ENCODE data around the gene RBMS2. TPM values are rescaled to one million over a fixed set of nuclear protein-coding genes. Genes with fewer than 3 reads are reported as not detected.

The RBMS2 gene
- total RNA-seq, 8 experiments from 2014 or later = 2.6 to 12.9 (median 6.0) TPM

DNA sequence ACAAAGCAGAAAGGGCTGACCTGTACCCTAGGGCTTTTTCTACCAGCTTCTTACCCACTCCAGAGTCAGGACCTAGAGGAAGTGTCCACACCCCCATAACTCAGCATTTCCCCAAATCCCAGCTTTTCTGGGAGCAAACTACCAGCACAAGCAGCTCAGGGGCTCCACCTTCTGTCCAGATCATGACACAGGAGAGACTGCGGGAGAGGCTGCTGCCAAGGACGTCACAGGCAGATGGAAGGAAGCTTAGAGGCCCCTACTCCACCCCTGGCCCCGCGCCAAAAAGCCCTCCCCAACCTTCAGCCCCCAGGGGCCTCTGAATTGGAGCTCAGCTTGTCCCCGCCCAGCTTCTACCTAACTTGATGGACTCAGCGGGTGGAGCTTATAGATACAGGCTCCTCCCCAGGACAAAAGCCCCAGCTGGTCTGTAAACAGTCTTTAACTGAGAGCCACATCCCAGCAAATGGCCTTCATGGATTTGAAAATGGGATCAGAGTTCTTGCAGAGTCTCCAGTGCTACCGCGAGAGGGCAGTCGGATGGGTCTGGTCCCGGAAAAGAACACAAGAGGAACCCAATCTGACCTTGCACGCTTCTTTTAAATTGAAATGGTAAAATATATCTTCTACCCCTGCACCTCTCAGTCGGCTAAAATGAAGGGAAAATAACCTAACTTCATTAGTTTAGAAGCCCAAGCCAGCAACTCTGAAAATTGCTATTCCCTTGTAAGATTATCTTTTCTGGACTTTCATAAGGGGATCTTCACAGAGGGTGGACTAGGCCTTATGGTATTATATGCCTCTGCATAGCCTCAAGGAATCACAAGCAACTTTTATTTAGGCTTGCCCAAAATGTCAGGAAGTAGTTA lies 115.3 kb downstream of the RBMS2 start:
- in situ Hi-C loops (cut with MboI; ENCODE audit: low pct_unique_long_range_greater_than_20kb in 2 of 9, low sequenced_read_pairs in 9 of 9, unreplicated experiment in 9 of 9) = no loop called here
- H3K4me3 ChIP-seq = peak overlapping the region; percentile 51 to 95 (median 80)
- H3K27ac ChIP-seq = peak overlapping the region; percentile 80 to 87
- peaks cover 18 to 27% of the 10 kb centered on the region in 2 donors for H3K4me1 ChIP-seq (replicated peaks in 1 of 2)
- 0 to 17% (median 0%) methylated on average over 1 to 6 of the region's 12 CpGs; no CpG with 5 or more reads in 2 of the 10 experiments for WGBS, 10 experiments
- peak; percentile 68 to 84 (median 80) for ATAC-seq (replicated peaks in 6 of 8)

DNA sequence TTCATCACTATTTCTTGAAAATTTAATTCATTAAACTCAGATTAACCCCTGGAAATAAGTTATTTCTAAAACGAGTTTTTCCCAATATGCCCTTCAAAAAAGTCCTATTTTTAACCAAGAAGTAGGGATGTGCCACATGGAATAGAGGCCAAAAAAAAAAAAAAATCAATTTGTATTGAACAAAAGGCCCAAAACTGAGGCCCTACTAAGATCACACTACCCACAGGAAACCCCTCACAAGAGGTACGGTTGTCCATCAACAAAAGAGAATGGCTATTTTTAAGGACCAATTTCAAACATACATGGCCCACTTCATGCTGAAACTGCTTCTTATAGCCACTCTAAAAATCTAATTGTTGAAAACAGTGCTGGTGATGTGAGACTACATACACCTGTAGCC lies 116.0 kb downstream of the RBMS2 start:
- Histone ChIP-seq H3K4me3 (no peak overlapping the region), H3K27ac (no peak overlapping the region), H3K4me1 (replicated peaks in 1 of 2) (peaks cover 13 to 20% of the 10 kb centered on the region in 2 donors)
- in situ Hi-C loops (cut with MboI; ENCODE audit: low pct_unique_long_range_greater_than_20kb in 2 of 9, low sequenced_read_pairs in 9 of 9, unreplicated experiment in 9 of 9) = no loop called here
- ATAC-seq (replicated peaks in 6 of 8) = no peak
- 0 to 69% (median 57%) methylated on average over 1 to 2 of the region's 2 CpGs for WGBS, 10 experiments

GRCh38 chr12:56641219-56641618 lies 119.6 kb downstream of the RBMS2 start:
- H3K4me1 ChIP-seq (replicated peaks in 1 of 2) = peaks cover 11 to 16% of the 10 kb centered on the region in 2 donors
- no peak overlapping the region for H3K27ac ChIP-seq
- 70 to 100% (median 99%) methylated on average over 1 to 6 of the region's 6 CpGs for WGBS, 10 experiments
- no peak overlapping the region for H3K4me3 ChIP-seq
- in situ Hi-C loops (cut with MboI; ENCODE audit: low pct_unique_long_range_greater_than_20kb in 2 of 9, low sequenced_read_pairs in 9 of 9, unreplicated experiment in 9 of 9) = no loop called here
- no peak for ATAC-seq (replicated peaks in 6 of 8)

DNA sequence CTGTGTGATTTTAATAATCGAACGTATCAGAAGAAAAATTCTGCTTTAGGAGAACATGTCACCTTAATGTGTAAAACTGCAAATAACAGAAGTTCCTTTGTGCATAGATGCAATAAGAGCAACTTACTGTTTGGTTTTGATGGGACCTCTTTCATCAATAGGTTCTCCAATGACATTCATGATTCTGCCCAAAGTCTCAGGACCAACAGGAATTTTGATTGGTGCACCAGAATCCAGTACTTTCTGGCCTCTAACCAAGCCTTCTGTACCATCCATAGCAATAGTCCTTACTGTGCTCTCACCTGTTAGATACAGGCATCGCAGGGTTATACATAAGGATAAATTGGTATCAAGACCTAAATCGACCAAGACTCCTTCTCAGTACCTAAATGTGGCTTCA lies 123.0 kb downstream of the RBMS2 start:
- Histone ChIP-seq H3K27ac (no peak overlapping the region), H3K4me1 (replicated peaks in 1 of 2) (peaks cover 11 to 13% of the 10 kb centered on the region in 2 donors), H3K4me3 (peak overlapping the region; percentile 69 to 91 (median 78))
- in situ Hi-C loops (cut with MboI; ENCODE audit: low pct_unique_long_range_greater_than_20kb in 2 of 9, low sequenced_read_pairs in 9 of 9, unreplicated experiment in 9 of 9) = no loop called here
- no peak for ATAC-seq (replicated peaks in 6 of 8)
- 18 to 88% (median 51%) methylated on average over 2 to 4 of the region's 4 CpGs; no CpG with 5 or more reads in 2 of the 10 experiments for WGBS, 10 experiments

- in situ Hi-C loops (cut with MboI; ENCODE audit: low pct_unique_long_range_greater_than_20kb in 2 of 9, low sequenced_read_pairs in 9 of 9, unreplicated experiment in 9 of 9) = no loop called here
- 0 to 3% (median 0%) methylated on average over 1 to 21 of the region's 29 CpGs for WGBS, 10 experiments
- Histone ChIP-seq H3K27ac (peak overlapping the region; percentile 87 to 93), H3K4me1 (replicated peaks in 1 of 2) (peaks cover 11 to 13% of the 10 kb centered on the region in 2 donors), H3K4me3 (peak overlapping the region; percentile 69 to 91 (median 78))
- no peak for ATAC-seq (replicated peaks in 6 of 8)
Observed at GRCh38 chr12:56645201-56645716, 123.6 kb downstream of the RBMS2 start.

Other genes with a start within 250 kb of the RBMS2 start
- gene CS, start 221.5 kb upstream of the RBMS2 start, total RNA-seq = 100 to 1,000 TPM in 5 of 8 experiments, 10 to 100 TPM in 3; 66.8 to 208 (median 106) TPM
- gene CNPY2, start 205.8 kb upstream of the RBMS2 start, total RNA-seq = 100 to 1,000 TPM; 102 to 231 (median 141) TPM
- gene PAN2, start 187.8 kb upstream of the RBMS2 start, total RNA-seq = 10 to 100 TPM; 20.3 to 97.3 (median 30.4) TPM
- 1 to 10 TPM in 4 of 8 experiments, under 1 TPM in 4; 0.28 to 3.8 (median 1.1) TPM for gene IL23A, start 182.9 kb upstream of the RBMS2 start, total RNA-seq
- gene STAT2, start 161.7 kb upstream of the RBMS2 start, total RNA-seq = 100 to 1,000 TPM in 3 of 8 experiments, 10 to 100 TPM in 5; 26.5 to 458 (median 72.4) TPM
- gene APOF, start 159.0 kb upstream of the RBMS2 start, total RNA-seq = under 1 TPM in 7 of 8 experiments, not detected in 1; 0.14 to 0.76 (median 0.36) TPM
- 10 to 100 TPM in 7 of 8 experiments, 1 to 10 TPM in 1; 3.4 to 62.8 (median 19.2) TPM for gene TIMELESS, start 72.4 kb upstream of the RBMS2 start, total RNA-seq
- 1 to 10 TPM in 3 of 8 experiments, under 1 TPM in 5; 0.16 to 2.7 (median 0.44) TPM for gene MIP, start 67.2 kb upstream of the RBMS2 start, total RNA-seq
- 1 to 10 TPM; 1.3 to 8.5 (median 2.2) TPM for gene SPRYD4, start 53.2 kb upstream of the RBMS2 start, total RNA-seq
- 1 to 10 TPM in 6 of 8 experiments, under 1 TPM in 2; 0.46 to 4.3 (median 2.8) TPM for gene GLS2, start 33.7 kb upstream of the RBMS2 start, total RNA-seq
- gene BAZ2A, start 108.5 kb downstream of the RBMS2 start, total RNA-seq = 100 to 1,000 TPM in 1 of 8 experiments, 10 to 100 TPM in 7; 19.8 to 101 (median 44.2) TPM
- 1,000 to 10,000 TPM in 2 of 8 experiments, 100 to 1,000 TPM in 6; 542 to 1,138 (median 840) TPM for gene ATP5F1B, start 124.2 kb downstream of the RBMS2 start, total RNA-seq
- gene PTGES3, start 166.5 kb downstream of the RBMS2 start, total RNA-seq = 100 to 1,000 TPM; 145 to 328 (median 187) TPM
- gene NACA, start 203.5 kb downstream of the RBMS2 start, total RNA-seq = 1,000 to 10,000 TPM; 1,543 to 3,132 (median 1,968) TPM
- 10 to 100 TPM in 6 of 8 experiments, 1 to 10 TPM in 2; 2.7 to 33.1 (median 18.7) TPM for gene PRIM1, start 230.5 kb downstream of the RBMS2 start, total RNA-seq
- gene HSD17B6, start 241.5 kb downstream of the RBMS2 start, total RNA-seq = 1 to 10 TPM in 4 of 8 experiments, under 1 TPM in 4; 0.43 to 7.8 (median 0.96) TPM

Data from motor neuron (in vitro differentiated cells).